Measurements from ENCODE around the gene MACF1. TPM values are rescaled to one million over a fixed set of nuclear protein-coding genes. Genes with fewer than 3 reads are reported as not detected.

The MACF1 gene
- total RNA-seq, 1 donor from 2014 or later, result 222 TPM

DNA sequence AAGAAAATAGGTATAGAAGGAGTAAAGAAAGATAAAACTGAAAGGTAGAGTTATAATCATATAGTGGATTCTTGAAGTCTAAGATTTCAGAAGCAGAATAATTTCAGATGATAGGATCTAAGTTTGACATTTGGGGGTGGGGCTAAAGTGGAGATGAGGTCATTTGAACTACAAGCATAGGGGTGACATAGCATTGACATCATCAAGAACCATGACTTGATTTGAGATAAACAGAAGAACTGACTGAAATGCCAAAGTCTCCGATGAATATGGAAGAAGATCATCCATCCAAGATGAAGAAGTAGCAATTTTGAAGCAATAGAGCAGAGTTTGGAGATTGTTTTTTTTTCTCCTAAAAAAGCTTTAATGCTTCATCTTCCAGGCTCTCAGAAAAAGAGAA lies 122.3 kb downstream of the MACF1 start:
- Histone ChIP-seq H3K79me2 (ENCODE audit: low read depth) (no peaks in the 10 kb centered on the region), H3K4me1 (no peaks in the 10 kb centered on the region), H3K9ac (no peak overlapping the region), H3K36me3 (peaks cover 26% of the 10 kb centered on the region), H4K20me1 (ENCODE audit: low read depth) (no peaks in the 10 kb centered on the region), H3K4me3 (no peak overlapping the region), H3F3A (ENCODE audit: low read depth) (peaks cover 3% of the 10 kb centered on the region), H3K9me3 (ENCODE audit: low read depth) (no peaks in the 10 kb centered on the region), H3K4me2 (no peak overlapping the region), H3K27me3 (no peaks in the 10 kb centered on the region), H2AFZ (replicated peaks) (no peak overlapping the region), H3K27ac (no peak overlapping the region)
- Mint-ChIP-seq H3K27ac (no peak overlapping the region), H3K4me1 (no peaks in the 10 kb centered on the region), H3K9me3 (no peaks in the 10 kb centered on the region), H3K27me3 (ENCODE audit: insufficient read depth, low read depth) (peaks cover 2% of the 10 kb centered on the region), H3K36me3 (peaks cover 24% of the 10 kb centered on the region), H3K4me3 (no peak overlapping the region)
- no peak for DNase-seq (ENCODE audit: low spot score)
- TF ChIP-seq EZH2phosphoT487 (IDR thresholded peaks at IDR 0.05) (no peak), EZH2 (IDR thresholded peaks at IDR 0.05) (no peak)
- TF ChIP-seq, protein P1, sequence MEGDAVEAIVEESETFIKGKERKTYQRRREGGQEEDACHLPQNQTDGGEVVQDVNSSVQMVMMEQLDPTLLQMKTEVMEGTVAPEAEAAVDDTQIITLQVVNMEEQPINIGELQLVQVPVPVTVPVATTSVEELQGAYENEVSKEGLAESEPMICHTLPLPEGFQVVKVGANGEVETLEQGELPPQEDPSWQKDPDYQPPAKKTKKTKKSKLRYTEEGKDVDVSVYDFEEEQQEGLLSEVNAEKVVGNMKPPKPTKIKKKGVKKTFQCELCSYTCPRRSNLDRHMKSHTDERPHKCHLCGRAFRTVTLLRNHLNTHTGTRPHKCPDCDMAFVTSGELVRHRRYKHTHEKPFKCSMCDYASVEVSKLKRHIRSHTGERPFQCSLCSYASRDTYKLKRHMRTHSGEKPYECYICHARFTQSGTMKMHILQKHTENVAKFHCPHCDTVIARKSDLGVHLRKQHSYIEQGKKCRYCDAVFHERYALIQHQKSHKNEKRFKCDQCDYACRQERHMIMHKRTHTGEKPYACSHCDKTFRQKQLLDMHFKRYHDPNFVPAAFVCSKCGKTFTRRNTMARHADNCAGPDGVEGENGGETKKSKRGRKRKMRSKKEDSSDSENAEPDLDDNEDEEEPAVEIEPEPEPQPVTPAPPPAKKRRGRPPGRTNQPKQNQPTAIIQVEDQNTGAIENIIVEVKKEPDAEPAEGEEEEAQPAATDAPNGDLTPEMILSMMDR (IDR thresholded peaks at IDR 0.05), result no peak

DNA sequence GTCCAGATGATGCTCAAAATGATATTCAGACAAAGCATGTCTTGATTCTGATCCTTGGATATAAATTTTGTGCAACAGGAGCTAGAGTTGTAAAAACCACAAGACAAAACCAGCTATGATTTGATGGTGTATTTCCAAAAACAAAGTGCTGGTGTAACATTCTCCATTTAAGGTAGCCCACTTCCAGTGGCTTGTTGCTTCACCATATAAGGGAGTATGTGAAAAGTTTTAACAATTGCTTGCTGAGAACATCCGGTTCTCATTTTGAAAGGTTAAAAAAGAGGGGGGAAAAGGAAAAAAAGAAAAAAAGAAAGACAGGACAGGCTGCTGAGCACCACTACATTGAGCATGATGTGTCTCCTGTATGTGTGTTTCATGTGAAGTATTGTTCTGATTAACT lies 123.6 kb downstream of the MACF1 start:
- TF ChIP-seq EZH2phosphoT487 (IDR thresholded peaks at IDR 0.05) (no peak), EZH2 (IDR thresholded peaks at IDR 0.05) (no peak)
- TF ChIP-seq, protein P1 (IDR thresholded peaks at IDR 0.05), result no peak
- H4K20me1 ChIP-seq (ENCODE audit: low read depth), result no peaks in the 10 kb centered on the region
- Mint-ChIP-seq H3K4me1 (no peaks in the 10 kb centered on the region), H3K4me3 (no peak overlapping the region), H3K27ac (no peak overlapping the region), H3K27me3 (ENCODE audit: insufficient read depth, low read depth) (peaks cover 2% of the 10 kb centered on the region), H3K9me3 (no peaks in the 10 kb centered on the region), H3K36me3 (peaks cover 29% of the 10 kb centered on the region)
- H3K27me3 ChIP-seq, result no peaks in the 10 kb centered on the region
- peaks cover 16% of the 10 kb centered on the region for H3K36me3 ChIP-seq
- H3F3A ChIP-seq (ENCODE audit: low read depth), result peaks cover 3% of the 10 kb centered on the region
- H3K9me3 ChIP-seq (ENCODE audit: low read depth), result no peaks in the 10 kb centered on the region
- DNase-seq (ENCODE audit: low spot score), result no peak
- H3K4me2 ChIP-seq, result no peak overlapping the region
- no peaks in the 10 kb centered on the region for H3K4me1 ChIP-seq
- H3K9ac ChIP-seq, result no peak overlapping the region
- H3K27ac ChIP-seq, result no peak overlapping the region
- no peak overlapping the region for H3K4me3 ChIP-seq
- no peaks in the 10 kb centered on the region for H3K79me2 ChIP-seq (ENCODE audit: low read depth)
- H2AFZ ChIP-seq (replicated peaks), result no peak overlapping the region

DNA sequence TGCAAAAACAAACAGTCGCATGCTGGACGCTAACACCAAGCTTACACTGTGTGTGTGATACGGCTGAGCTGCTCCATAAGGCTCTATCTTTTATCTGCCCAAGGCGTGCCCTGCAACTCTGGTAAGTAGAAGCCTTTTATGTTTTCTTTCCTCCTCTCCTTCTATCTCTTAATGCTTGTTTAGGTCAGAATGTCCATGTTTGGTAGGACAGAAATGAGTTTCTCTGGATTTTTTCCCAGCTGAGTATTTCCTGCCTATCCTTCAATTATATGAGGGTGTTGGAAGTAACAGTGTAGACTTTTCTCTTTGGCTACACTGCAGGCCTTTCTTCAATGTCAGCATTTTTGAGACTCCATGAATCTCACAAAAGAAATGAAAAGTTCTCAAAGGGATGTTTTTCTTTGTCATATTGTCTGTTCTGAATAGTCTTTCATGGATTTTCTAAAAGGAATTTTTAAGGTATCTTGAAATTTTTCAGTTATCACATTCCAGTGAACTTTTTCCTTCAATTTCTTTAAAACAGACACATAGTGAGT lies 124.2 kb downstream of the MACF1 start:
- no peak overlapping the region for H3K27ac Mint-ChIP-seq
- H3K9me3 Mint-ChIP-seq, result no peaks in the 10 kb centered on the region
- no peak overlapping the region for H3K4me3 Mint-ChIP-seq
- H3K36me3 ChIP-seq, result peaks cover 17% of the 10 kb centered on the region
- H3K4me2 ChIP-seq, result no peak overlapping the region
- no peaks in the 10 kb centered on the region for H4K20me1 ChIP-seq (ENCODE audit: low read depth)
- peaks cover 3% of the 10 kb centered on the region for H3F3A ChIP-seq (ENCODE audit: low read depth)
- no peaks in the 10 kb centered on the region for H3K27me3 ChIP-seq
- no peak overlapping the region for H3K9ac ChIP-seq
- peaks cover 32% of the 10 kb centered on the region for H3K36me3 Mint-ChIP-seq
- H3K4me3 ChIP-seq, result no peak overlapping the region
- peaks cover 2% of the 10 kb centered on the region for H3K27me3 Mint-ChIP-seq (ENCODE audit: insufficient read depth, low read depth)
- no peaks in the 10 kb centered on the region for H3K4me1 ChIP-seq
- no peak overlapping the region for H2AFZ ChIP-seq (replicated peaks)
- H3K27ac ChIP-seq, result no peak overlapping the region
- TF ChIP-seq EZH2 (IDR thresholded peaks at IDR 0.05), result no peak
- H3K4me1 Mint-ChIP-seq, result no peaks in the 10 kb centered on the region
- H3K9me3 ChIP-seq (ENCODE audit: low read depth), result no peaks in the 10 kb centered on the region
- DNase-seq (ENCODE audit: low spot score), result no peak
- H3K79me2 ChIP-seq (ENCODE audit: low read depth), result no peaks in the 10 kb centered on the region

DNA sequence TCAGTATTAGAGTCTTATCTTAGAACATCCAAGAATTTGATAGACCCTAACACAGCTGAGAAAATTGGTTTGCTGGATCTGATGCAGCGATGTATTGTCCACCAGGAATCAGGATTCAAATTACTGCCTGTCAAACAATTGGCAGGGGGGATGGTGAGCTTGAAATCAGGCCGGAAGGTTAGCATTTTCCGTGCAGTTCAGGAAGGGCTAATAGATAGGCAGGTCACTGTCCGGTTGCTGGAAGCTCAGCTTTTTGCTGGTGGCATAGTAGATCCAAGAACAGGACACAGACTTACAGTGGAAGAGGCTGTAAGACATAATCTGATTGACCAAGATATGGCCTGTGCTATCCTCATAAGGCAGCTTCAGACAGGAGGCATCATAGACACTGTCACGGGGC lies 127.2 kb downstream of the MACF1 start:
- Histone ChIP-seq H4K20me1 (ENCODE audit: low read depth) (no peaks in the 10 kb centered on the region), H3K79me2 (ENCODE audit: low read depth) (no peaks in the 10 kb centered on the region), H3K4me1 (no peaks in the 10 kb centered on the region), H3K9ac (no peak overlapping the region), H3K4me2 (no peak overlapping the region), H3K9me3 (ENCODE audit: low read depth) (no peaks in the 10 kb centered on the region), H3F3A (ENCODE audit: low read depth) (no peaks in the 10 kb centered on the region), H2AFZ (replicated peaks) (no peak overlapping the region), H3K27ac (no peak overlapping the region), H3K4me3 (no peak overlapping the region), H3K36me3 (peaks cover 3% of the 10 kb centered on the region), H3K27me3 (no peaks in the 10 kb centered on the region)
- Mint-ChIP-seq H3K9me3 (no peaks in the 10 kb centered on the region), H3K36me3 (peaks cover 40% of the 10 kb centered on the region), H3K4me1 (no peaks in the 10 kb centered on the region), H3K27ac (no peak overlapping the region), H3K27me3 (ENCODE audit: insufficient read depth, low read depth) (no peaks in the 10 kb centered on the region), H3K4me3 (no peak overlapping the region)
- TF ChIP-seq, protein P1 (IDR thresholded peaks at IDR 0.05), result no peak
- TF ChIP-seq EZH2phosphoT487 (IDR thresholded peaks at IDR 0.05) (no peak), EZH2 (IDR thresholded peaks at IDR 0.05) (no peak)
- no peak for DNase-seq (ENCODE audit: low spot score)

Measured in neural progenitor cell (in vitro differentiated cells).